Mesothelial cell of epicardium (in vitro differentiated cells): ENCODE measurements around the gene MAGEB6. TPM values are rescaled to one million over a fixed set of nuclear protein-coding genes. Genes with fewer than 3 reads are reported as not detected.
"Not testable (repeated sequence)": the region's sequence is repeated elsewhere in the genome, so short reads cannot be mapped to it uniquely, and the experiment has no call there.

Source experiments
- DNase-seq, 2 experiments: peaks; one replicate each; pipeline ENCODE4 v3.0.0; 2021; ENCODE audit warnings: low spot score in 2 of 2; ENCODE audit not compliant: unreplicated experiment in 2 of 2
- H3K27ac Mint-ChIP-seq: 2 replicates; pipeline ENCODE4 v1.8.0; 2021; ENCODE audit warnings: mixed read lengths
- H3K27me3 Mint-ChIP-seq: 2 replicates; pipeline ENCODE4 v1.8.0; 2021; ENCODE audit warnings: low read depth, mixed read lengths
- H3K36me3 Mint-ChIP-seq: 2 replicates; pipeline ENCODE4 v1.8.0; 2021; ENCODE audit warnings: mixed read lengths
- H3K4me1 Mint-ChIP-seq: 2 replicates; pipeline ENCODE4 v1.8.0; 2021; ENCODE audit warnings: mixed read lengths
- H3K4me3 Mint-ChIP-seq: 2 replicates; pipeline ENCODE4 v1.8.0; 2021; ENCODE audit warnings: mild to moderate bottlenecking, moderate library complexity, mixed read lengths
- H3K9me3 Mint-ChIP-seq: 2 replicates; pipeline ENCODE4 v1.8.0; 2021; ENCODE audit warnings: mixed read lengths
- CTCF ChIP-seq: fragments of 200-600 bp; sonication (generic); IDR thresholded peaks from one replicate; pipeline ENCODE4 v1.5.0; 2021; ENCODE audit warnings: antibody characterized with exemption; ENCODE audit not compliant: unreplicated experiment
- total RNA-seq: library from RNA; stranded (reverse); gene quantifications from 3 replicates; pipeline ENCODE4 v1.2.1, GENCODE V29; 2021

The MAGEB6 gene
- not detected in 3 replicates for total RNA-seq

GRCh38 chrX:26192204-26192603, at the start of gene MAGEB6:
TSS of gene MAGEB6 (plus strand) at chrX:26192440. CDS start at chrX:26193847, 1,407 bp downstream.
- no peaks in the 10 kb centered on the region for H3K36me3 Mint-ChIP-seq
- peaks cover 21% of the 10 kb centered on the region for H3K9me3 Mint-ChIP-seq
- H3K27me3 Mint-ChIP-seq: no peaks in the 10 kb centered on the region
- no peak within 1 kb of the TSS for H3K4me3 Mint-ChIP-seq
- DNase-seq: no peak
- H3K27ac Mint-ChIP-seq: no peak within 1 kb of the TSS
- no peak for TF ChIP-seq CTCF
- no peaks in the 10 kb centered on the region for H3K4me1 Mint-ChIP-seq

GRCh38 chrX:26146024-26146423, 46.2 kb upstream of the MAGEB6 start:
- DNase-seq: no peak
- H3K27ac Mint-ChIP-seq: no peak overlapping the region
- H3K27me3 Mint-ChIP-seq: no peaks in the 10 kb centered on the region
- no peak overlapping the region for H3K4me3 Mint-ChIP-seq
- H3K36me3 Mint-ChIP-seq: no peaks in the 10 kb centered on the region
- TF ChIP-seq CTCF: no peak
- no peaks in the 10 kb centered on the region for H3K4me1 Mint-ChIP-seq
- H3K9me3 Mint-ChIP-seq: peaks cover 47% of the 10 kb centered on the region

- TF ChIP-seq CTCF: no peak
- no peak for DNase-seq
- H3K9me3 Mint-ChIP-seq: peaks cover 35% of the 10 kb centered on the region
- no peaks in the 10 kb centered on the region for H3K4me1 Mint-ChIP-seq
- H3K36me3 Mint-ChIP-seq: no peaks in the 10 kb centered on the region
- H3K27ac Mint-ChIP-seq: no peak within 1 kb of the TSS
- no peaks in the 10 kb centered on the region for H3K27me3 Mint-ChIP-seq
- H3K4me3 Mint-ChIP-seq: no peak within 1 kb of the TSS
Measured at GRCh38 chrX:26160301-26160700, 31.9 kb upstream of the MAGEB6 start, which contains the start of gene MAGEB6B. TSS of gene MAGEB6B (plus strand) at chrX:26160601. CDS start at chrX:26160601, 0 bp downstream.

- no peak overlapping the region for H3K27ac Mint-ChIP-seq
- no peak overlapping the region for H3K4me3 Mint-ChIP-seq
- DNase-seq: no peak
- H3K36me3 Mint-ChIP-seq: no peaks in the 10 kb centered on the region
- H3K4me1 Mint-ChIP-seq: no peaks in the 10 kb centered on the region
- TF ChIP-seq CTCF: no peak
- H3K9me3 Mint-ChIP-seq: peaks cover 53% of the 10 kb centered on the region
- H3K27me3 Mint-ChIP-seq: no peaks in the 10 kb centered on the region
Measured at GRCh38 chrX:26203561-26203960, 11.3 kb downstream of the MAGEB6 start.

GRCh38 chrX:26204717-26205116, 12.5 kb downstream of the MAGEB6 start:
- H3K4me1 Mint-ChIP-seq, H3K4me3 Mint-ChIP-seq, H3K27me3 Mint-ChIP-seq, DNase-seq, H3K27ac Mint-ChIP-seq, H3K36me3 Mint-ChIP-seq: not testable (repeated sequence)
- peaks cover 54% of the 10 kb centered on the region for H3K9me3 Mint-ChIP-seq

- no peak overlapping the region for H3K4me3 Mint-ChIP-seq
- no peak overlapping the region for H3K27ac Mint-ChIP-seq
- peaks cover 27% of the 10 kb centered on the region for H3K9me3 Mint-ChIP-seq
- no peaks in the 10 kb centered on the region for H3K4me1 Mint-ChIP-seq
- DNase-seq: no peak
- no peak for TF ChIP-seq CTCF
- no peaks in the 10 kb centered on the region for H3K27me3 Mint-ChIP-seq
- H3K36me3 Mint-ChIP-seq: no peaks in the 10 kb centered on the region
Measured at GRCh38 chrX:26208012-26208411, 15.8 kb downstream of the MAGEB6 start.
